HG02798 (cell line): Measurements from ENCODE around the gene FGF14.

Experiments
- ATAC-seq: cut with Tn5 transposase; IDR thresholded peaks from one replicate; pipeline ENCODE4 v1.9.1; 2021; ENCODE audit warnings: mild to moderate bottlenecking; ENCODE audit not compliant: unreplicated experiment, poor library complexity

Gene FGF14

GRCh38 chr13:102401766-102402165 is at the start of gene FGF14:
TSS of gene FGF14 (minus strand) at chr13:102402048.
- ATAC-seq: no peak

- no peak for ATAC-seq
Observed at GRCh38 chr13:102443249-102443648, 41.4 kb upstream of the FGF14 start.

GRCh38 chr13:102441085-102441484 is 39.2 kb upstream of the FGF14 start:
- ATAC-seq: peak; percentile 51

GRCh38 chr13:102440259-102440936 is 38.5 kb upstream of the FGF14 start:
- ATAC-seq: peak; percentile 53

- no peak for ATAC-seq
Observed at GRCh38 chr13:102422690-102423089, 20.8 kb upstream of the FGF14 start.

GRCh38 chr13:102405499-102406100 is 3.8 kb upstream of the FGF14 start:
- ATAC-seq: peak; percentile 30

- peak; percentile 60 for ATAC-seq
Observed at GRCh38 chr13:102402290-102402689, 442 bp upstream of the FGF14 start.

GRCh38 chr13:102401265-102401664 is 583 bp downstream of the FGF14 start:
- ATAC-seq: no peak

- ATAC-seq: no peak
Observed at GRCh38 chr13:102400675-102401145, 1.1 kb downstream of the FGF14 start.

- peak; percentile 60 for ATAC-seq
Observed at GRCh38 chr13:102399791-102400674, 1.8 kb downstream of the FGF14 start.

- no peak for ATAC-seq
Observed at GRCh38 chr13:102395939-102396338, 5.9 kb downstream of the FGF14 start.

GRCh38 chr13:102395174-102395573 is 6.7 kb downstream of the FGF14 start:
- no peak for ATAC-seq

GRCh38 chr13:102394158-102395053 is 7.4 kb downstream of the FGF14 start:
- peak; percentile 96 for ATAC-seq

- no peak for ATAC-seq
Observed at GRCh38 chr13:102392481-102393209, 9.2 kb downstream of the FGF14 start.

- ATAC-seq: no peak
Observed at GRCh38 chr13:102386461-102386860, 15.4 kb downstream of the FGF14 start.

GRCh38 chr13:102380012-102380411 is 21.8 kb downstream of the FGF14 start:
- ATAC-seq: no peak

- no peak for ATAC-seq
Observed at GRCh38 chr13:102376318-102376717, 25.5 kb downstream of the FGF14 start.

- no peak for ATAC-seq
Observed at GRCh38 chr13:102374726-102375125, 27.1 kb downstream of the FGF14 start.

GRCh38 chr13:102374233-102374632 is 27.6 kb downstream of the FGF14 start:
- ATAC-seq: no peak
